Inflammatory macrophage (primary cell): Measurements from ENCODE around the gene ZNF506.
"Not testable (repeated sequence)": the region's sequence is repeated elsewhere in the genome, so short reads cannot be mapped to it uniquely, and the experiment has no call there.

Experiments
- DNase-seq, 2 donors: peaks; one replicate each; pipeline ENCODE4 v3.0.0-alpha.2; 2020 to 2022

ZNF506 gene

DNA sequence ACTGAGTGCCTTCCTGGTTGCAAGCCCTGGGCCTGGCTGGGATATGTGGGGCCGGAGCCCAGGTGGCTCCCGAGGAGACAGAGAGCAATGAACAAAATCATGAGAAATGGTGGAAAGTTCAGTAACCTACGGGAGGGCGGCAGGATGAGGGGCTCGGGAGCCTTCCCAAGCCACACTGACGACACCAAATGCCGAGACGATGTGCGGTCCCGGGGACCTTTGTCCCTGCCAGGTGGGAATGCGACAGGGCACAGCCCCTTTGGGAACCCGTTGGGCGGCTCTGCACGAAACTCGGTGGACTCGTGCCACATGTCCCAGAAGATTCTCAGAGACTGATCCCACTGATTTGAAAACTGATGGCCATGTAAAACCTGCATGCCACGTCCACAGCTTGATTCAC lies 76.9 kb downstream of the ZNF506 start:
- DNase-seq, result no peak

DNA sequence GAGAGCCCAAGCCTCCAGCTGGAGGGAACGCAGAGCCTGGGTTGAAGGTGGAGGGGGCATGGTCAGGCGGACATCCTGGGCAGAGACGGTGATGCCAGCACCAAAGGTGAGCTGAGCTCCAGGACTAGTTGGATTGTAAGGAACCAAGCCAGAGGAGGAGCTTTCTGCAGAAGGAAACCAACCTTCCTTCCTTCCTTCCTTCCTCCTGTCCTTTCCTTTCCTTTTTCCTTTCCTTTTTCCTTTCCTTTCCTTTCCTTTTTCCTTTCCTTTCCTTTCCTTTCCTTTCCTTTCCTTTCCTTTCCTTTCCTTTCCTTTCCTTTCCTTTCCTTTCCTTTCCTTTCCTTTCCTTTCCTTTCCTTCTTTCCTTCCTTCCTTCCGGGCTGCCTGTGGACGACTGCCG lies 77.6 kb downstream of the ZNF506 start:
- DNase-seq, result not testable (repeated sequence)

DNA sequence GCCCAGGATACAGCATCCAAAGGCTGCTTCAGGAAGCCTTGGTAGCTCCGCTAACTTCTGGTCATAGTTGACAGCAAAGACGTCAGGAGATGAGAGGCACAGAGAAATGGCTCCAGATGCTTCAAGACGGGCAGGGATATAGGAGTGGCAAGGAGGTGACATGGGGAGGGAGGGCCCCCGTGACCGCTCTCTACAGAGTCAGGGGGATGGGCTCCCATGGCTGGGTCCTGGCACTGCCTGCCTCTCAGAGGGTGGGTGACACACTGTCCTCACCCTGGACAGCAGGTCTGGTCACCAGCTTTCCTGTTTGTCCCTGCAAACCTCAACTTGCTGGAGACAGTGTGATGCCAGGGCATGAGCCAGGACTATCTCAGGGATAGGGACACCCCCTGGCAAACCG lies 78.4 kb downstream of the ZNF506 start:
- DNase-seq, result no peak

DNA sequence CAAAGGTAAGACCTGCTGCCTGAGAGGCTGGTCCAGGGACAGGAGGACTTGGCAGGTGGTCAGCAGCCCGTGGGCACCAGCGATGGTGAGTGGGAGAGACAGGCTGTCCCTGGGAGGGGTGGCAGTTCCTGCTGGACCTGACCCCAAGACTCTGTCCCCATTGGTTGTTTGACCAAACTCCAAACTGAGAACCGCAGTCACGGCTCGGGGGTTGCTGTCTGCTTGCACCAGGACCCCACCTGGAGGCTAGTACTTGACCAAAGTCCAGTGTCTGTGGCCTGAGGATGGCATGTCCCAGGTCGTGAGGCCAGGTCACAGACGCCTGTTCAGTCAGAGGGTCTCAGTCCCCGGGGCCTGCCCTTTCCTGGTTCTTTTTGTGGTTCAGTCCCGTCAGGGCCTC lies 78.8 kb downstream of the ZNF506 start:
- DNase-seq, result no peak
